ENCODE results near the gene FAHD2A.

DNA sequence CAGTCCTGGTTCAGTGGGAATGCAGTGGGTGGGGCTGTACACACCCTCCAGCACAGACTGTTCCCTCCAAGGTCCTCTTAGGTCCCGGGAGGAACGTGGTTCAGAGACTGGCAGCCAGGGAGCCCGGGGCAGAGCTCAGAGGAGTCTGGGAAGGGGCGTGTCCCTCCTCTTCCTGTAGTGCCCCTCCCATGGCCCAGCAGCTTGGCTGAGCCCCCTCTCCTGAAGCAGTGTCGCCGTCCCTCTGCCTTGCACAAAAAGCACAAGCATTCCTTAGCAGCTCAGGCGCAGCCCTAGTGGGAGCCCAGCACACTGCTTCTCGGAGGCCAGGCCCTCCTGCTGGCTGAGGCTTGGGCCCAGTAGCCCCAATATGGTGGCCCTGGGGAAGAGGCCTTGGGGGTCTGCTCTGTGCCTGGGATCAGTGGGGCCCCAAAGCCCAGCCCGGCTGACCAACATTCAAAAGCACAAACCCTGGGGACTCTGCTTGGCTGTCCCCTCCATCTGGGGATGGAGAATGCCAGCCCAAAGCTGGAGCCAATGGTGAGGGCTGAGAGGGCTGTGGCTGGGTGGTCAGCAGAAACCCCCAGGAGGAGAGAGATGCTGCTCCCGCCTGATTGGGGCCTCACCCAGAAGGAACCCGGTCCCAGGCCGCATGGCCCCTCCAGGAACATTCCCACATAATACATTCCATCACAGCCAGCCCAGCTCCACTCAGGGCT, 17.5 kb upstream of the FAHD2A start:
- no peak for TF ChIP-seq EZH2 (IDR thresholded peaks at IDR 0.05; ENCODE audit: borderline replicate concordance, low read length)
- TF ChIP-seq, protein P1, sequence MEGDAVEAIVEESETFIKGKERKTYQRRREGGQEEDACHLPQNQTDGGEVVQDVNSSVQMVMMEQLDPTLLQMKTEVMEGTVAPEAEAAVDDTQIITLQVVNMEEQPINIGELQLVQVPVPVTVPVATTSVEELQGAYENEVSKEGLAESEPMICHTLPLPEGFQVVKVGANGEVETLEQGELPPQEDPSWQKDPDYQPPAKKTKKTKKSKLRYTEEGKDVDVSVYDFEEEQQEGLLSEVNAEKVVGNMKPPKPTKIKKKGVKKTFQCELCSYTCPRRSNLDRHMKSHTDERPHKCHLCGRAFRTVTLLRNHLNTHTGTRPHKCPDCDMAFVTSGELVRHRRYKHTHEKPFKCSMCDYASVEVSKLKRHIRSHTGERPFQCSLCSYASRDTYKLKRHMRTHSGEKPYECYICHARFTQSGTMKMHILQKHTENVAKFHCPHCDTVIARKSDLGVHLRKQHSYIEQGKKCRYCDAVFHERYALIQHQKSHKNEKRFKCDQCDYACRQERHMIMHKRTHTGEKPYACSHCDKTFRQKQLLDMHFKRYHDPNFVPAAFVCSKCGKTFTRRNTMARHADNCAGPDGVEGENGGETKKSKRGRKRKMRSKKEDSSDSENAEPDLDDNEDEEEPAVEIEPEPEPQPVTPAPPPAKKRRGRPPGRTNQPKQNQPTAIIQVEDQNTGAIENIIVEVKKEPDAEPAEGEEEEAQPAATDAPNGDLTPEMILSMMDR (IDR thresholded peaks at IDR 0.05; ENCODE audit: low read length) = no peak
